Measurements from ENCODE around the gene JMJD4. TPM values are rescaled to one million over a fixed set of nuclear protein-coding genes. Genes with fewer than 3 reads are reported as not detected.

Gene JMJD4
- total and polyA plus RNA-seq, 8 donors, result 13.4 to 18.6 (median 16.7) TPM

DNA sequence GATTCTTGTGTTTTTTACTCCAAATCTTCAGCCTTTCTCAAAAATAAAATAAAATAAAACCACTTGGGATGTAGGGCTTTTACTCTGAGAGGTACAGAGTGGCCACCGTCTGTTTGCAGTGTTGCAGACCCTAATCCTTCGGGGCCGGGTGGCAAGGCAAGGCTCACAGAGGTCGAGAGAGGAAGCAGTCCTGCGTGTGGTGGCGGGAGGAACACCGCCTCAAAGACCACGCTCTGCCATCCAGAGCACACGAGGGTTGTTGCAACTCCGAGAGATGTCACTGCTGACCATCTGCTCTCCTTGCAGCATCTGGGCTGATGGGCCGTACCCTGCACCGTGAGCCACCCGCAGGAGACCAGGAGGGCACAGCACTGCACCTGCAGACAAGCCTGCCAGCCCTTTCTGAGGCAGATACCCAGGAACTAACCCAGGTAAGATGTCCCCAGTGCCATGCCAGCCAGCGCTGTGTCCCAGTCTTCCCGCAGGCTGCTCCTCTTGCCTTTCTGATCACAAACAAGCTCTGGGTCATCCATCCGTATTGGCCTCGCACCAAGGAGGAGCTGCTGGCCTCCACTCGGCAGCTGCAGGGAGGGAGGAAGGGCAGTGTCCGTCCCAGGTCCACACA, 31.7 kb upstream of the JMJD4 start:
- intact Hi-C loops (cut with DNase I), result loop anchor here in 1 of 2 donors (10.0 kb wide), 1 partner anchor 178 kb away; the partner anchor contains the start of gene WNT9A
- H3K4me1 ChIP-seq, result peaks cover 11 to 35% of the 10 kb centered on the region in 2 donors
- H3K9me3 ChIP-seq, result no peaks in the 10 kb centered on the region
- no peak for ATAC-seq
- H3K36me3 ChIP-seq, result peaks cover 0 to 64% of the 10 kb centered on the region in 2 donors
- no peak for DNase-seq
- no peak overlapping the region for H3K27ac ChIP-seq
- H3K27me3 ChIP-seq, result no peaks in the 10 kb centered on the region
- TF ChIP-seq, protein P1, sequence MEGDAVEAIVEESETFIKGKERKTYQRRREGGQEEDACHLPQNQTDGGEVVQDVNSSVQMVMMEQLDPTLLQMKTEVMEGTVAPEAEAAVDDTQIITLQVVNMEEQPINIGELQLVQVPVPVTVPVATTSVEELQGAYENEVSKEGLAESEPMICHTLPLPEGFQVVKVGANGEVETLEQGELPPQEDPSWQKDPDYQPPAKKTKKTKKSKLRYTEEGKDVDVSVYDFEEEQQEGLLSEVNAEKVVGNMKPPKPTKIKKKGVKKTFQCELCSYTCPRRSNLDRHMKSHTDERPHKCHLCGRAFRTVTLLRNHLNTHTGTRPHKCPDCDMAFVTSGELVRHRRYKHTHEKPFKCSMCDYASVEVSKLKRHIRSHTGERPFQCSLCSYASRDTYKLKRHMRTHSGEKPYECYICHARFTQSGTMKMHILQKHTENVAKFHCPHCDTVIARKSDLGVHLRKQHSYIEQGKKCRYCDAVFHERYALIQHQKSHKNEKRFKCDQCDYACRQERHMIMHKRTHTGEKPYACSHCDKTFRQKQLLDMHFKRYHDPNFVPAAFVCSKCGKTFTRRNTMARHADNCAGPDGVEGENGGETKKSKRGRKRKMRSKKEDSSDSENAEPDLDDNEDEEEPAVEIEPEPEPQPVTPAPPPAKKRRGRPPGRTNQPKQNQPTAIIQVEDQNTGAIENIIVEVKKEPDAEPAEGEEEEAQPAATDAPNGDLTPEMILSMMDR (IDR thresholded peaks at IDR 0.05), result no peak
- no peak overlapping the region for H3K4me3 ChIP-seq

DNA sequence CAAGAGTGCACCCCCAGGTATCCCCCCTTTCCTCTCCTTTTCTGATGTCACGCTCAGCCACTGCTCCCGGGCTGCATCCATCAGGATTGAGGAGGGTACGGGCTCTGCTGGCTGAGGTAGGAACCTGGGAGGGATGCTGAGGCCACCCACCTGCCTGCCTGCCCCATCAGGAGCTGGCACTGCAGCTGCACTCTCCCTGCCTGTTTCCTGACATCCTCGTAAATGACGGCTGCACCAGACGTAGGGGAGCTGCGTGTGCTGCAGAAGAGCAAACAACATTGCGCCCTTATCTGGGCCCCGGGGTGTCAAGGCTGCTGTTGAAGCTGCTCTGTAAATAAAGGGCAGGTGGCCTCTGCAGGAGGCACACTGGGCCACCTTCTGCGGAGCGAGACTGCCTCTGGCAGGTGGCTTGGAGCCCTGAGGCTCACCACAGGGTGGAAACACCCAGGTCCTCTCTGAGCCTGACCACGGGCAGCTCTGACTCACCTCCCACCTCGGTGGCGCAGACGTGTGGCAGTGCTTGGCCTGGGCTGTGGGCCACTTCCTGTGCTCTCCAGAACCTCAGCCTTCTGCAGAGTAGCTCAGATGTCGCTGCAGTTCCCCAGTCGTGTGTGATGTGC, 31.0 kb upstream of the JMJD4 start:
- TF ChIP-seq, protein P1 (IDR thresholded peaks at IDR 0.05), result no peak
- Histone ChIP-seq H3K4me3 (no peak overlapping the region), H3K36me3 (peaks cover 0 to 66% of the 10 kb centered on the region in 2 donors), H3K27me3 (no peaks in the 10 kb centered on the region), H3K4me1 (peaks cover 11 to 35% of the 10 kb centered on the region in 2 donors), H3K27ac (no peak overlapping the region), H3K9me3 (no peaks in the 10 kb centered on the region)
- DNase-seq, result no peak
- intact Hi-C loops (cut with DNase I), result loop anchor here in 1 of 2 donors (10.0 kb wide), 1 partner anchor 179 kb away; the partner anchor contains the start of gene WNT9A
- peak; percentile 9 for ATAC-seq

DNA sequence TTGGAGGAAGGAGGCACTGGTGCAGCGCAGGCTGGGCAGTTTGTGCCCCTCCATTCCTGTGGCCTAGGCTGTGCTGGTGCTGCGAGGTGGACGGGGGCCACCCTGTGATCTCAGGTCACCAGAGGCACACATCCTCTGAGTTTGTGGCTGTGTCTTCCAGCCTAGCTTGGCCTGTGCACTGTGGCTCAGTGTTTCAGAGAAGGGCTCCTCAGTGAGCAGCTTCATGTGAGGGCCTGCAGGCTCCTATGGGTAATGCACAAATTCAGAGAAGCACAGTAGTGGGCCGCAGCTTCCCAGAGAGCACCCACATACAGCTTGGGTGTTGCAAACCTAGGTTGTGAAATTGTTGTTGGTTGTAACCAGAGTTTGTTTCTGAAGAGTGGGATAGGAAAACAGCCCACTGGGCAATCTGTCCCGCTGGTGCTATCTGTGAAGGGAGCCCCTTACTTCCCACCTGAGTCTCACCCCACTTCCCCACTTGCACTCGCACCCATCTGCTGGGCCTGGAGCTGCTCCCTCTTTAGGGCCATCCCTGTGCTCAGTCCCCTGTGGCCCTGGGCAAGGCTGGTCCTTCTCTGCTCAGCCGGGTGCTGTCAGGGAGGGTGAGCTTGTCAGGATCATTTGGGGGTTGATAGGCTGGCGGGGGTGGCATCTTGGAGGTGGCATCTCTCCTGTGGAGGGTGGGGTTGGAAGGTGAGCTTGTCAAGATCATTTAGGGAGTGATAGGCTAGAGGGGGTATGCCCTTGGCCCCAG, 30.3 kb upstream of the JMJD4 start:
- Histone ChIP-seq H3K4me1 (peaks cover 11 to 35% of the 10 kb centered on the region in 2 donors), H3K9me3 (no peaks in the 10 kb centered on the region), H3K4me3 (no peak overlapping the region), H3K27ac (no peak overlapping the region), H3K36me3 (peaks cover 0 to 59% of the 10 kb centered on the region in 2 donors), H3K27me3 (no peaks in the 10 kb centered on the region)
- ATAC-seq, result no peak
- intact Hi-C loops (cut with DNase I), result loop anchor here in 1 of 2 donors (10.0 kb wide), 1 partner anchor 179 kb away; the partner anchor contains the start of gene WNT9A
- DNase-seq, result no peak
- TF ChIP-seq, protein P1 (IDR thresholded peaks at IDR 0.05), result no peak

DNA sequence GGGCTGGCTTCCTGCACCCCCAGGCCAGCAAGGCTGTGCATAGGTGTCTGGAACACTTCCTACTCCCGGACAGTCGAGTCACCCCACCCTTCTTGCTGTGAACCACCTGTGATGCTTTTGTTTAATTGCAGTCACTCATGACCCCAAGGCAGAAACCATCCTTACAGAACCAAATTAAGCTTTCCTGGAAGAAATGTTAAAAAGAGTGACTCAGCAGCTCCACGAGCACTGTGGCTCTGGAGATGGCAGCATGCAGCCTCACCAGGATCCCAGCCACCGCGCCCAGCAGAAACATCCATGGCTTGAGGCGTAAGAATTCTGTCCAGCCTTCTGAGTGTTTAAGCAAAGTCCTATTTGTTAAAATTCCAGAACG, 28.9 kb upstream of the JMJD4 start:
- Histone ChIP-seq H3K9me3 (no peaks in the 10 kb centered on the region), H3K27ac (peak overlapping the region in 1 of 2 donors; percentile 41), H3K36me3 (peaks cover 0 to 59% of the 10 kb centered on the region in 2 donors), H3K27me3 (no peaks in the 10 kb centered on the region), H3K4me1 (peaks cover 11 to 35% of the 10 kb centered on the region in 2 donors), H3K4me3 (no peak overlapping the region)
- intact Hi-C loops (cut with DNase I), result loop anchor here (5.0 to 10.0 kb wide), 2 partner anchors 181 to 183 kb away; partner anchors contain the start of gene WNT9A (in 2 of the 2)
- TF ChIP-seq, protein P1 (IDR thresholded peaks at IDR 0.05), result no peak
- peak; percentile 40 for ATAC-seq
- DNase-seq, result no peak
